Muscle of leg (tissue), 11 donors: ENCODE data around the gene KCNG1. TPM values are rescaled to one million over a fixed set of nuclear protein-coding genes. Genes with fewer than 3 reads are reported as not detected.
"Not testable (repeated sequence)": the region's sequence is repeated elsewhere in the genome, so short reads cannot be mapped to it uniquely, and the experiment has no call there.

ENCODE experiments used
- DNase-seq: peaks from one replicate; pipeline ENCODE4 v3.0.0; 2013
- H3K27ac ChIP-seq: one replicate; pipeline ENCODE4 v1.5.1; 2013; ENCODE audit warnings: mild to moderate bottlenecking, low read length, control low read depth
- H3K27me3 ChIP-seq: one replicate; pipeline ENCODE4 v1.6.1; 2013; ENCODE audit warnings: low read length; ENCODE audit not compliant: control insufficient read depth, insufficient read depth
- H3K36me3 ChIP-seq: one replicate; pipeline ENCODE4 v1.6.1; 2013; ENCODE audit warnings: low read length; ENCODE audit not compliant: control insufficient read depth, insufficient read depth
- H3K4me1 ChIP-seq: one replicate; pipeline ENCODE4 v1.6.1; 2013; ENCODE audit warnings: low read length; ENCODE audit not compliant: control insufficient read depth, insufficient read depth
- H3K4me3 ChIP-seq: one replicate; pipeline ENCODE4 v1.5.1; 2013; ENCODE audit warnings: low read length, control low read depth
- H3K9me3 ChIP-seq: replicated peaks from 2 replicates; pipeline ENCODE4 v1.6.1; 2013; ENCODE audit warnings: low read depth, low read length; ENCODE audit not compliant: control insufficient read depth
- WGBS: methylation state at CpG from one replicate; pipeline ENCODE4 v1.1.5; 2013; ENCODE audit warnings: missing lambda C conversion rate; ENCODE audit not compliant: insufficient coverage; 5-methylcytosine and 5-hydroxymethylcytosine counted together
- polyA plus RNA-seq, 8 donors: library from polyadenylated mRNA; unstranded; fragments of 120-200 nt; gene quantifications; one replicate each; pipeline versions ENCODE4 v1.2.1 to v1.2.3, GENCODE V29; 2013; ENCODE audit warnings: inconsistent platforms in 1 of 8, low replicate concordance in 1 of 8; ENCODE audit not compliant: insufficient read length in 8 of 8, insufficient read depth in 1 of 8
- total RNA-seq: library from RNA; stranded (reverse); fragments of 120-200 nt; gene quantifications from one replicate; pipeline ENCODE4 v1.2.4, GENCODE V29; 2013

KCNG1 gene
- total and polyA plus RNA-seq, 9 donors = 0.27 to 2.2 (median 0.54) TPM

DNA sequence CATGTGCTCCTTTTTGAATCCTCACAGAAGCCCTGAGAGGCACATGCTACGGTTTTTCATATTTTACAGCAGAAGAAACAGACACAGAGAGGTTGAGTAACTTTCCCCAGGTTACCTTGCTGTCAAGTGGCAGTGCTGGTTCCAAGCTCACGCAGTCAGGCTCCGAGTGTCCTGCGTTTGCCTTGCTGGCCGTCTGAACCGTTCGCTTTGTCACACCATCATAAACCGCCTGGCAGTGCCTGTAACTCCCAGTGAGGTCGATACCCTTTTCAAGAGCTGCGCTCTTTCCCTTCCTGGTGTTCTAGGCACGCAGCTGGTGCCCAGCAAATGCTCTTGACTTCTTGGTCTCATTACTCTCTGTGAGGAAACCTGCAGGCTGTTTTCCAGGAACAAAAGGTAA lies 31.3 kb upstream of the KCNG1 start:
- H3K36me3 ChIP-seq = no peaks in the 10 kb centered on the region
- H3K9me3 ChIP-seq = no peaks in the 10 kb centered on the region
- no peak overlapping the region for H3K4me3 ChIP-seq
- H3K27ac ChIP-seq = no peak overlapping the region
- no peak for DNase-seq
- peaks cover 23% of the 10 kb centered on the region for H3K27me3 ChIP-seq
- WGBS = 44% methylated on average over 10 of the region's 11 CpGs
- no peaks in the 10 kb centered on the region for H3K4me1 ChIP-seq

DNA sequence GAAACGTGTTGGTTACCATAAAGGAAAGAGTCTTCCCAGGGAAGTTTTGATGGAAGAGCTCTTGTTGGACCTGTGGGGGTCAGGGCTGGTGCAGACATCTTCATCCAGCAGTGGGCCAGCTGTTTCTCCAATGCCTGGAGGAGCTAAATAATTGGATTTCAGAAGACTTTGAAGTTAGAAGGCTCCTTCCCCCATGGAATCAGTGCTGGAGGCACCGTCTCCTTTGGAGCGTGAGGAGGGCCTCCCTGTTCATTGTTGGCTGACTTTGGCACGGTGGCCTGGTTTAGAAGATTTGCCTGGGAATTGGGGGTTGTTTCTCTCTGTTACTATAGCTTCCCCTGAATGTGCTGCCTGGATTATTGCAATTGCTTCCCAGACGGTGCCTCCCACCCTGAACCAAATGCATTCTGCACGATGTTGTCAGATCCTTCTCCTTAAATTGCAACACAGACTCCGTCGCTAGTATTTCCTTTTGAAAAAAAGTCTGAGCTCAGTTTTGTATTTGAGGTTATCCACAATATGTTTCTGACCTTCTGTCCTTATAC lies 27.7 kb upstream of the KCNG1 start:
- no peaks in the 10 kb centered on the region for H3K4me1 ChIP-seq
- WGBS = no CpG with 5 or more reads among the region's 8 CpGs
- H3K27me3 ChIP-seq = peaks cover 11% of the 10 kb centered on the region
- no peak overlapping the region for H3K27ac ChIP-seq
- no peak overlapping the region for H3K4me3 ChIP-seq
- H3K36me3 ChIP-seq = no peaks in the 10 kb centered on the region
- DNase-seq = no peak
- H3K9me3 ChIP-seq = no peaks in the 10 kb centered on the region

DNA sequence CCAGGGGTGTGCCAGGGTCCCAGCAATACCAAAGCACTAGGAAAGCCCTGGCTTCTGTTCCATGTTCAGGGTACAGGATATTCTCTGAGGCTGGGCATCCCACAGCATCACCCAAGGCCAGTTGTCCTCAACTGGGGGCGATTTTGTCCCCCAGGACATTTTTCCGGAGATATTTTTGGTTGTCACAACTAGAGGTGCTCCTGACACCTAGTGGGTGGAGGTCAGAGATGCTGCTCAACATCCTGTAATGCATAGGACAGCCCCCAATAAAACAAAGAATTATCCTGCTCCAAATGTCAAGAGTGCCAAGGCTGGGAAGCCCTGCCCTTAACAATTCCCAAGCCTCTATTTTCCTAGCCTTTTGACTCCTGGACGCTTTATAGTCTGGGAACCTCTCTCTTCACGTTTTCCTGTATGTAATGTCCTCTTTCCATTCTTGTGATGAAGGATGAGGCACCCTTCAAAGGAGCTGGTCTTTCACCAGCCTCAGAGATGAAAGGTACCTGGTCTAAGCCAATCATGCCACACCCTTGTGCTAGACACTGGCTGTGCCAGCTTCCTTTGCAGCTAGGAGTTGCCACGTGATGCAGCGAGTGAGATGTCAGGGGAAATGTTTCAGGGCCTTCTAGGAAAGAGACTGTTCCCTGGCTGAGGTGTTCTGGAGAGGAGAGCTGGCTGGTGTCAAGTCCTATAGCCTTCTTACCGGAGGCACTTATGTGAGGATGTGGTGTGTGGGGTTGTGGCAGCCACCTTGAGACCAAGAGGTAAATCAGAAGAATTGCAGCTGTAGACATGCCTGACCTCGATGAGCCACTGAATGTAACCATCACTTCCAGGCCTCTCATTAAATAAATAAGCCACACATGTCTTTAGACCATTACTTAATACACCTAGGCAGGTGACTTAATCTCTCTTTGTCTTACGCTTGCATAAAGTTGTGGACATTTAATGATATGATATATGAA lies 23.4 kb upstream of the KCNG1 start:
- 89% methylated on average over 3 of the region's 9 CpGs for WGBS
- Histone ChIP-seq H3K4me1 (no peaks in the 10 kb centered on the region), H3K4me3 (no peak overlapping the region), H3K36me3 (no peaks in the 10 kb centered on the region), H3K27me3 (peaks cover 4% of the 10 kb centered on the region), H3K27ac (no peak overlapping the region), H3K9me3 (no peaks in the 10 kb centered on the region)
- no peak for DNase-seq

DNA sequence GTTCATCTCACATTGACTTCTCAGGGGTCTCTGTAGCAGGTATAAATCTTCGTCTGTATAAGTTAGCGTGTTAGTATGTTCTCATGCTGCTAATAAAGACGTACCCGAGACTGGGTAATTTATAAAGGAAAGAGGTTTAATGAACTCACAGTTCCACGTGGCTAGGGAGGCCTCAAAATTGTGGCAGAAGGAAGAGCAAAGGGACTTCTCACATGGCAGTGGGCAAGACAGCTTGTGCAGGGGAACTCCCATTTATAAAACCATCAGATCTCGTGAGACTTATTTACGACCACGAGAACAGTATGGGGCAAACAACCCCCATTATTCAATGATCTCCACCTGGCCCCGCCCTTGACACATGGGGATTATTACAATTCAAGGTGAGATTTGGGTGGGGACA lies 22.6 kb upstream of the KCNG1 start:
- WGBS = 81% methylated on average over 6 of the region's 9 CpGs
- not testable (repeated sequence) for H3K4me3 ChIP-seq, H3K36me3 ChIP-seq, H3K9me3 ChIP-seq, H3K27me3 ChIP-seq, H3K4me1 ChIP-seq, DNase-seq, H3K27ac ChIP-seq

DNA sequence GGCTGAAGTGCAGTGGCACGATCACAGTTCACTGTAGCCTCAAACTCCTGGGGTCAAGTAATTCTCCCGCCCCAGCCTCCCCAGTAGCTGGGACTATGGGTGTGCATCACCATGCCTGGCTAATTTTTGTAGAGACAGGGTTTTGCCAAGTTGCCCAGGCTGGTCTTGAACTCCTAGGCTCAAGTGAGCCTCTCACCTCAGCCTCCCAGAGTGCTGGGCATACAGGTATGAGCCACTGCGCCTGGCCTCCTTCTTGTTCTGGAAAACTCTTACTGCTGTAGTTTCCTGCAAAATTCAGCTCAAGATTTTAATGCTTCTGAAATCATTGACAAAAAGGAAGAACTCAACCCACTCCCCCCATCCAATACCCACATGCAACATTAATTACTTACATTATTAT lies 21.9 kb upstream of the KCNG1 start:
- Histone ChIP-seq H3K4me1 (no peaks in the 10 kb centered on the region), H3K4me3 (no peak overlapping the region), H3K27me3 (peaks cover 4% of the 10 kb centered on the region), H3K36me3 (no peaks in the 10 kb centered on the region), H3K27ac (no peak overlapping the region), H3K9me3 (no peaks in the 10 kb centered on the region)
- DNase-seq = no peak
- WGBS = 78% methylated on average over 3 of the region's 3 CpGs

DNA sequence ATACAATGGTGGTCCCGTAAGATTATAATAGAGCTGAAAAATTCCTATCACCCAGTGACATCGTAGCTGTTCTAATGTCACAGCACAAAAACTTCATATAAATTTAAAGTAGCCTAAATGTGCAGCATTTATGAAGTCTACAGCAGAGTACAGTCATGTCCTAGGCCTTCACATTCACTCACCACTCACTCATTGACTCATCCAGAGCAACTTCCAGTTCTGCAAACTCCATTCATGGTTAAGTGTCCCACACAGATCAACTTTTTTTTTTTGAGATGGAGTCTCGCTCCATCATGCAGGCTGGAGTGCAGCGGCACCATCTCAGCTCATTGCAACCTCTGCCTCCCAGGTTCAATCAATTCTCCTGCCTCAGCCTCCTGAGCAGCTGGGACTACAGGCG lies 20.9 kb upstream of the KCNG1 start:
- Histone ChIP-seq H3K4me3 (no peak overlapping the region), H3K9me3 (no peaks in the 10 kb centered on the region), H3K36me3 (no peaks in the 10 kb centered on the region), H3K27ac (no peak overlapping the region), H3K27me3 (peaks cover 4% of the 10 kb centered on the region), H3K4me1 (no peaks in the 10 kb centered on the region)
- WGBS = 90% methylated on average over 2 of the region's 5 CpGs
- no peak for DNase-seq

DNA sequence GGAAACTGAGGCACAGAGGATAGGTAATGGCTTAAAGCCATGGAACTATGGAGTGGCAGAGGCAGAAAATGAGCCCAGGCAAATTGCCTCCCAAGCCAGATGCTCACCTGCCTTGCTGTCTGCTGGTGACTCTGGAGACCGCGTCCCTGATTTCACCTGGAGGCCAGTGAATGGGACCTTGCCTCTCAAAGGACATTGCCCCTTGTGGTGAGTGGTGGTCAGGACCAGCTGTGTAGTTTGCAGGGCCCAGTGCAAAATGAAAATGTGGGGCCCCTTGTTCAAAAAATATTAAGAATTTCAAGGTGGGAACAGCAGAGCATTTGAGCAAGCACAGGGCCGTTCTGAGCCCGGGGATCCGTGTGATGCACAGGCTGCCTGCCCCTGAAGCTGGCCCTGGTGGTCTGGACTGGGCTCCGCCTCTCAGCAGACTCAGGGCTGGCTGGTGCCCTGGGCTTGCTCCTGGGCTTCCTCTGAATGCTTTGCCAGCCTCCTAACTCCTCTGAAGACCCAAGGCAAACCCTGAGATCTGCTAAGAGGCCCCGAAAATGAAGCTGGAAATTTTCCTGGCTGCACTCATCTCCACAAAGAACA lies 19.8 kb upstream of the KCNG1 start:
- no peak for DNase-seq
- peaks cover 4% of the 10 kb centered on the region for H3K27me3 ChIP-seq
- no peaks in the 10 kb centered on the region for H3K9me3 ChIP-seq
- no peak overlapping the region for H3K4me3 ChIP-seq
- no peaks in the 10 kb centered on the region for H3K4me1 ChIP-seq
- 42% methylated on average over 7 of the region's 7 CpGs for WGBS
- H3K36me3 ChIP-seq = no peaks in the 10 kb centered on the region
- H3K27ac ChIP-seq = no peak overlapping the region

DNA sequence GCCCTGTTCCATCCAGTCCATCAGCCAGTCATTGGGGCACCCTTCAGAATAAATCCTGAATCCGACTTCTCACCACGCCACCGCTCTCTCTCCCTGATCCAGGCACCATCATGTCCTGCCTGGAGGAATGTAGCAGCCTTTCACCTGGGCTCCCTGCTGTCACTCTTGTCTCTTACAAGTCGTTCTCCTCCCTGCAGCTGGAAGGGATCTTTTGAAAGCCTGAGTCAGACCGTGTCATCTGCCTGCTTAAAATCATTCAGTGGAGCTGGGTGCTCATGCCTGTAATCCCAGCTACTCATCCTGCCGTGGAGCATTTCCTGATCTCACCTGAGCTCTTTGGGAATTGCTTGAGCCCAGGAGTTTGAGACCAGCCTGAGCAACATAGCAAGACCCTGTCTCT lies 19.2 kb upstream of the KCNG1 start:
- 60% methylated on average over 6 of the region's 6 CpGs for whole genome bisulfite sequencing
- Histone ChIP-seq H3K27ac (no peak overlapping the region), H3K36me3 (no peaks in the 10 kb centered on the region), H3K9me3 (no peaks in the 10 kb centered on the region), H3K27me3 (peaks cover 4% of the 10 kb centered on the region), H3K4me3 (no peak overlapping the region), H3K4me1 (no peaks in the 10 kb centered on the region)
- DNase-seq = no peak

DNA sequence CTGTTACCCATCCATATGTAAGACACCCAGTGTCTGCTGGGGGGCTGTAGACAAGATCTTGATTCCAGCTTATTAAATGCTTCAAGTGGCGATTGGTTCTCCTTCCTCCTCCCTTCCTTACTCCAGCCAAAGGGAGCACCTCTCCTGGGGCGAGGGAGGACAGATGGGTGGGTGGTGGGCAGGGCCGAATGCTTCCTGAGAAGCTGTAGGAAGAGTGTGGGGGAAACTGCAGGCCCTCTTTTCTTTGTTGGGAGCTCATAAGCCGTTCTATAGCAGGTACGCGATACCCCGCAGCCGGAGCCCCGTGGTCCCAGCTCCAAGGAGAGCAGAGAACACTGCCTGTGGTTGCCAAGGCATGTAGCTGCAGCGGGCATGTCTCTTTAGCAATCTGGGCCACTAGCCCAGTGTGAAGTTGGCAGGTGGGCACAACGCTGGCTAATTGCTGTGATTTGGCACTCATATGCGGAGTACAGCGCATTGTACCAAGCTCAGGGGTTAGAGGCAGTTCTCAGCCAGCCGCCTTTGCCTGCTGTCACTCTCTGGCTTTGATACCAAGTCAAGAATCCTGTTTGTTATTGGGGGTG lies 14.7 kb upstream of the KCNG1 start:
- H3K4me1 ChIP-seq = no peaks in the 10 kb centered on the region
- no peaks in the 10 kb centered on the region for H3K36me3 ChIP-seq
- H3K27ac ChIP-seq = no peak overlapping the region
- DNase-seq = no peak
- H3K4me3 ChIP-seq = no peak overlapping the region
- WGBS = 93% methylated on average over 11 of the region's 14 CpGs
- H3K27me3 ChIP-seq = peaks cover 12% of the 10 kb centered on the region
- no peaks in the 10 kb centered on the region for H3K9me3 ChIP-seq

DNA sequence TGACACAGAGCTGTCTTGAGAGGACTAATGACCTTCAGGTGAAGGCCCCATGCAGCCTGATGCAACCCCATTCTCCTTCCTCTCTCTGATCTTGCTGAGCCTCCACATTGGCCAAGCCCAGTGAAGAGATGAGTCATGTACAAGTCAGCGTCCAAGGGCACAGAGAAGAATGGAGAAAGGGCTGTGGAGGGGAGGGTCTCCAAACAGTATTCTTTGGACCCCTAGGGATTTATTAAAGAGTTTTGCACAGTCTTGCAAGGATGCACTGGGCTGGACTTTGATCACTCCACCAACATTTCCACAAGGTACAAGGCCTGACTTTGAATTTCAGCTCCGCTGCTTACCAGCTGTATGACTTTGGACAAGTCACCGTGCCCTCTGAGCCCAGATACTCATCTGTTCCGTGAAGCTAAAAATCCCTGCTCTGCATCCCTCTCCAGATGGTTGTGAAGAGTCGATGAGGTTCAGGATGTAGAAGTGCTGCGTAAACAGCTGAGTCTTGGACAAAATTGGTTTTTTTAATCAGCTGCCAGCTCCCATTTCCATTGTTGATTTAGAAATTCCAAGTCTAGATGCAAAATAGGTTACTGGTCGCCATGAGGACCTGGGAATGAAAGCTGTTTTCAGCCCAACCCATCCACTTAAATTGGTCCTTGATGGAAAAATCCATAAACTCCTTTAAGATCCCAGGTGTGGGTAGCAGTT lies 14.1 kb upstream of the KCNG1 start:
- WGBS = 57% methylated on average over 2 of the region's 7 CpGs
- DNase-seq = no peak
- Histone ChIP-seq H3K36me3 (no peaks in the 10 kb centered on the region), H3K27me3 (peaks cover 16% of the 10 kb centered on the region), H3K9me3 (no peaks in the 10 kb centered on the region), H3K27ac (no peak overlapping the region), H3K4me3 (no peak overlapping the region), H3K4me1 (no peaks in the 10 kb centered on the region)
